GDM1 (cell line): Measurements from ENCODE around the gene MMP17.
"Not testable (repeated sequence)": the region's sequence is repeated elsewhere in the genome, so short reads cannot be mapped to it uniquely, and the experiment has no call there.

Experiments used
- DNase-seq: peaks from one replicate; lab custom pipeline; 2025; lab: John Stamatoyannopoulos, UW

MMP17 gene

DNA sequence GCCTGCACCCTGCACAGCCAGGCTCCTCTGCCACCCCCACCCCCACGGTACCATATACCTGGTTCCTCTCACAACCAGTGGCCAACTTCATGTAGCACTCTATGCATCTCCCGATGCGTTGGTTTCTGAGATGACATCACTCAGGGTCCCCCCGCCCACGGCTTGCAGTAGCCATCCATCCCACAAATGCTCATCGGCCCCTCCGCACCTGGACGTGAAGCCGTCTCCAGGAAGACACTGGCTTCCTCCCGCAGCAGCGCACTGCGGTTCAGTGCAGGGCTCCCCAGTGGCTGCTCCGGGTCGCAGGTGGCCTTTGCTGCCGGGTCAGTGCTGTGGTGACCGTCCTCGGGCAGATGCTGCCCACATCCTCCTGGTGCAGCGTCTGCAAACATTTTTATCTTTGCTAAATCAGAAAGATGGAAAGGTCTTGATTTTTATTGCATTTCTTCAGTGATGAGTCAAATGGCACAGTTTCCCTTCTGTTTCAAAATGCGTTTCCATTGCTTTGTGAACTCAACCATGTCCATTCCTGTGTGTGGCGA, 27.5 kb upstream of the MMP17 start:
- no peak for DNase-seq

DNA sequence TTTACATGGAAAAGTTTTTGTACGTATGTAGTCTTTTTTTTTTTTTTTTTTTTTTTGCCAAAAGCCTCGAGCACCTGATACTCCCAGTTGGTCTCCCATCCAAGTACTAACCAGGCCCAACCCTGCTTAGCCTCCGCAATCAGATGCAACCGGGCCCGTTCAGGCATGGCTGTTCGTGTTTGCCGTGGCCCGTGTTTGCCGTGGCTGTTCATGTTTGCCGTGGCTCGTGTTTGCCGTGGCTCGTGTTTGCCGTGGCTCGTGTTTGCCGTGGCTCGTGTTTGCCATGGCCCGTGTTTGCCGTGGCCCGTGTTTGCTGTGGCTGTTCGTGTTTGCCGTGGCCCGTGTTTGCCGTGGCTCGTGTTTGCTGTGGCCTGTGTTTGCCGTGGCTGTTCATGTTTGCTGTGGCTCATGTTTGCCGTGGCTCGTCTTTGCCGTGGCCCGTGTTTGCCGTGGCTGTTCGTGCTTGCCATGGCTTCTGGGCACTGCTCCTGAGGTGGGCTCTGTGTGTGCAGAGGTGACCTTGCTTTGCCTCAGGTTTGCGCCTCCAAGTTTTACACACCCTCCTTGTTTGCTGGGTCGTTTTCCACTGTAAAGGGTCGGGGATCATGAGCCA, 26.8 kb upstream of the MMP17 start:
- DNase-seq = no peak

DNA sequence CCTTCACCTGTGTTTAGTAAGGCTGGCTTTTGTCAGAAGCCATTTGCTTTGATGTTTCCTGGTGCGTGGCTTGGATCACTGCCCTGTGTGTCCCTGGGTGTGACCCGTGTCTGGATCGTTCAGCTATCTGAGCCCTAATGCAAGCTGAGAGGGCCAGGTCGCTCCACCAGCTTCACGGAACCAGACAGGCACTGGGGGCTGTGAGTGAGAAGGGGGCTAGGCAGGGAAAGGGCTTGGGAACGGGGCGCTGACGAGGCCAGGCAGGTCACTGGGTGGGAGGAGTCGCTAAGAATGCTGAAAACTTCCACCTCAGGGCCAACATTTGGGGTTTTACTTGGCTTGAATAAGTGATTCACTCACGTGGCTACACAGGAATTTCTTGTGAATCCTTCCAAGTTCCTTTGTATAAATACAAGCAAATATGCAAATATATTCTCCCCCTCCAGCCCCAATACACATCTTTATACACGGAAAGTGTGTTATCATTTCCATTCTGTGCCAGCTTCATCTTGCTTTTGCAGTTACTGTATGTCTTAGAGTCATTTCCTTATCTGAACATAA, 24.2 kb upstream of the MMP17 start:
- DNase-seq = no peak

DNA sequence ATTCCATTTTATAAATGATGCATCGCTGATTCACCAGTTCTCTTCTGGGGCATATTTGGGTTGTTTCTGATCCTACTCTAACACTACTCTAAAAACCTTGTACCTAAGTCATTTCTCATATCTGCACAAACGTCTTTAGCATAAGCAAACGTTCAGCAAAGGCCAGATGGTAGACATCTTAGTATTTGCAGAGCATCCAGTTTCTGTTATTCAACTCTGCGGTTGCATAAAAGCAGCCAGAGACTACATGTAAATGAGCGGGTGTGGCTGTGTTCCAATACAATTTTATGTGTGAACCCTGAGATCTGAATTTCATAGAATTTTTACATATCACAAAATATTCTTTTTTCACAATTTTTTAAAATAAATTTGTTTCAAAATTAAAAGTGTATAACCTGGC, 22.8 kb upstream of the MMP17 start:
- DNase-seq = no peak

DNA sequence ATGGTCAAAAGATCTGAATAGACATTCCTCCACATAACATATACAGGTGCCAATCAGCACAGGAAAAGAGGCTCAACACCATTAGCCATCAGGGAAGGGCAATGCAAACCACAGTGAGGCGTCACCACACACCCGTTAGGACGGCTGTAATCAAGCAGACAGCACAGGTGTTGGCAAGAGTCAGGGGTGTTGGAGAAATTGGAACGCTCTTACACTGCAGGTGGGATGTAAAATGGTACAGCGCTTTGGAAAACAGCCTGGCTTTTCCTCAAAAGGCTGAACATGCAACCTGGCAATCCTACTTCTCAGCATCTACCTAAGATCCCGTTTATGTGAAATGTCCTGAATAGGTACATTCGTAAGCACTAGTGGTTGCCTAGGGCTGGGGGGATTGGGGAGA, 21.5 kb upstream of the MMP17 start:
- no peak for DNase-seq

DNA sequence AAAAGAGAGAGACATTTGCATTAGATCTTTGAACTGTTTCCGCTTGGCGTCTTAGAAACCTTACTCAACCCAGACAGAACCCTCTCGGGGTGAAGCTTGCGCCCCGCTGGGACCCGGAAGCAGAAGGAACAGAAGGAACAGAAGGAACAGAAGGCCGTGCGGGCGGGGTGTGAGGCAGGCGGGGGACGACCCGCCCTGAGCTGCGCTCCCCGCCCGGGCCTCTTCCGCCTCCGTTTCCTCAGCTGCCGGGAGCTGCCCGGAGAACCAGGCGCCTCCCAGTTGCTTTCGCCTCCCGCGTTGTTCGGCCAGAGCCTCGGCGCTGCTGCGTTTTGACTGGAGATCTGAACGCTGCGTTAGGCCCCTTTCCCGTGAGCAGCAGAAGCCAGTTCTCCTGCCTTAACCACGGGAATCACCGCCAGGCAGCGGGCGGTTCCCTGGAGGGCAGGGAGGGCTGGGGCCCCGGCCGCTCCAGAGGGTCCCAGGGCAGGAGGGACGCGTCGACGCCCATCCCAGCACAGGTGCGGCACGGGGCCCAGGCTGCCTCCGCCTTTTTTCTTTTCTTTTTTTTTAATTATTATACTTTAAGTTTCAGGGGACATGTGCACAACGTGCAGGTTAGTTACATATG, 19.3 kb upstream of the MMP17 start:
- DNase-seq = no peak

DNA sequence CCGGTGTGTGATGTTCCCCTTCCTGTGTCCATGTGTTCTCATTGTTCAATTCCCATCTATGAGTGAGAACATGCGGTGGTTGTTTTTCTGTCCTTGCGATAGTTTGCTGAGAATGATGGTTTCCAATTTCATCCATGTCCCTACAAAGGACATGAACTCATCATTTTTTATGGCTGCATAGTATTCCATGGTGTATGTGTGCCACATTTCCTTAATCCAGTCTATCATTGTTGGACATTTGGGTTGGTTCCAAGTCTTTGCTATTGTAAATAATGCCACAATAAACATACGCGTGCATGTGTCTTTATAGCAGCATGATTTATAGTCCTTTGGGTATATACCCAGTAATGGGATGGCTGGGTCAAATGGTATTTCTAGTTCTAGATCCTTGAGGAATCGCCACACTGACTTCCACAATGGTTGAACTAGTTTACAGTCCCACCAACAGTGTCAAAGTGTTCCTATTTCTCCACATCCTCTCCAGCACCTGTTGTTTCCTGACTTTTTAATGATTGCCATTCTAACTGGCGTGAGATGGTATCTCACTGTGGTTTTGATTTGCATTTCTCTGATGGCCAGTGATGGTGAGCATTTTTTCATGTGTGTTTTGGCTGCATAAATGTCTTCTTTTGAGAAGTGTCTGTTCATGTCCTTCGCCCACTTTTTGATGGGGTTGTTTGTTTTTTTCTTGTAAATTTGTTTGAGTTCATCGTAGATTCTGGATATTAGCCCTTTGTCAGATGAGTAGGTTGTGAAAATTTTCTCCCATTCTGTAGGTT, 18.5 kb upstream of the MMP17 start:
- DNase-seq = not testable (repeated sequence)

DNA sequence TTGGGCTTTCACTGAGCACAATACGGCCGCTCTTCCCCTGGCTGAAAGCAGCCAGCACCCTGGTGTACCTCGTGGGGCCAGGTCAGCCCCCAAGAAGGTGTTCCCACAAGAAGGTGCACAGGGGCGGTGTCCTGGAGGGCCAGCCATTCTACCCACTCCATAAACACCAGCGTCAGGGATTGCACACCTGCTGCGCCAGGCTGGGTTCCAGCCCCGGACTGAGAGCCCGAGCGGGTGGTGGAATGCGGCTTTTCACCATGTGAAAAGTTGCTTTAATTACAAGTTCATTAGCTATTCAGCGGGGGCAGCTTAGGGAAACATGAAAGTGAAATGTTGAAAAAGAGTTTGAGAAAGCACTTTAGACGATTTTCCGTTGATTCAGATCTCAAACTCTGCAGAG, 17.5 kb upstream of the MMP17 start:
- DNase-seq = no peak

DNA sequence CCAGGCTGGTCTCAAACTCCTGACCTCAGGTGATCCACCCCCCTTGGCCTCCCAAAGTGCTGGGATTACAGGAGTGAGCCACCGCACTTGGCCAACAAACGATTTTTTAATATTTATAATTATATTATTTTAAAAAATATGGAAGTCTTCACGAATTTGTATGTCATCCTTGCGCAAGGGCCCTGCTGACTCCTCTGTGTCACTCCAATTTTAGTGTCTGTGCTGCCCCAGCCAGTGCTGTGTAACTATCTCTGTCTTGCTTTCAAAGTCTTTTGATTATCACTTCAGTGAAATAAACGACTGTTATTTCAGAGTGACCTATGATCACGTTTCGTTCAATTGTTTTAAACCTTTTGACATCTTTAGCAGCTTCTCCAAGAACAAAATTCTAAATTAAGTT, 13.1 kb upstream of the MMP17 start:
- no peak for DNase-seq

DNA sequence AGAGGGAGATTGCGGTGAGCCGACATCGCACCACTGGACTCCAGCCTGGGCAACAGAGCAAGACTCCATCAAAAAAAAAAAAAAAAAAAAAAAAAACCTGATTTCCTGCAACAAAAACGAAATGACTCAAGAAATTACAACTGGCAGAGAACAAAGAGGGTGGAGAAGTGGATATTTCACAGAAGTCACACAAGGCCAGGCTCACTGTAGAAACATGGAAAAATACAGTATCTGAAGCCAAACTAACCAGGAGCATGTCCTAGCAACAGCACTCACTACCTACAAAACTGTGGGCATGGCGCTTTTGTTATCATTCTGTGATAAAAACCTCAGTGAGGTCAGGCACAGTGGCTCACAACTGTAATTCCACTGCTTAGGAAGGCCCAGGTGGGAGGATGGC, 11.7 kb upstream of the MMP17 start:
- DNase-seq = no peak

DNA sequence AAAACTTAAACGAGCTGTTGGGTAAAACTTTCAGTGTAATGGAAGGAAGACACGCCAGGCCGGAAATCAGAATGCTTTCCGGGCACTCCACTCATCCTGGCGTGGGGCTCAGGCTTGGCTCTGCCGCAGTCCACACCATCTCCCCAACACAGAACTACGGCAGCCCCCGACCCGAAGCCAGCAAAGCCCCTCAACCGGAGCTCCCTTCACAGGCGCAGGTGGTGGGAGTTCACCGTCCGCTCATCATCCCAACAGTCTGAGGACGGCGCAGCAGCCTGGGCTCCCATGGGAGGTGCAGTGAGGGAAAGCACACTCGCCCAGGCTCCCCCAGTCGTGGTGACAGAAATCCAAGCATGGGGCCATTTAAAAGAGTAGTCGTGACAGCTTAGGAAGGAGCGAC, 11.0 kb upstream of the MMP17 start:
- no peak for DNase-seq

DNA sequence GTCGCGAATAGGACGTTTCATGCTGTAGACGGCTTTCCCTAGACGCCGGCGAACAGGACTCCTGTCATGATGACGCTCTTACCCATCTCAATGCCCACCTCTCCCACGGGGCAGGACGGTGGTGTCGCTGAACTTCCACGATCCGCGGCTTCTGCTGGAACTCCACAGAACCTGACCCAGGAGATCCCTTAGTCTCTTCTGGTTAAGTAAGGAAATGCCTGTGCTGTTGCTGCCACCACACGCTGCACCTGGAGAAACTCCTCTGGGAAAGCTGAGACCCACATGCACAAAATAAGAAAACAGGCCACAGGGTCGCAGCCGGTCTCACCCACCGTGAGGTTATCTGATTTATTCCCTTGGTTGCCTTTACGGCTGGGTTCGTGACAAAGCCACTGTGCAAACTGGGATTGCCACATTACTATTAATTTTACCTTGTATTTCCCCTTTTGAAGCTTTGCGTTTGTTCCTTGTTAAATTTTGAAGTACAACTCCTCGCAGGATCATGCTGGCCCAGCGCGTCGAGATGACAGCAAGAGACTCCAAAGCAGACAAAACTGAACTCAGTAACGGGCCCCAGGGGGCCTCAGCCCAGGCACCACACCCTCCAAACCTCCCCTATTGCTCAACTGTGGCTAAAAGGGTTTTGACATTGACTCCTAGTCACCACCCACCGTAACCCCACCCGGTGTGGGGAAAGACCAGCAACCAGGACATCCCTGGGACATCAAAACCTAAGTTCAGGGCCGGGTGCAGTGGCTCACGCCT, 9.2 kb upstream of the MMP17 start:
- no peak for DNase-seq

DNA sequence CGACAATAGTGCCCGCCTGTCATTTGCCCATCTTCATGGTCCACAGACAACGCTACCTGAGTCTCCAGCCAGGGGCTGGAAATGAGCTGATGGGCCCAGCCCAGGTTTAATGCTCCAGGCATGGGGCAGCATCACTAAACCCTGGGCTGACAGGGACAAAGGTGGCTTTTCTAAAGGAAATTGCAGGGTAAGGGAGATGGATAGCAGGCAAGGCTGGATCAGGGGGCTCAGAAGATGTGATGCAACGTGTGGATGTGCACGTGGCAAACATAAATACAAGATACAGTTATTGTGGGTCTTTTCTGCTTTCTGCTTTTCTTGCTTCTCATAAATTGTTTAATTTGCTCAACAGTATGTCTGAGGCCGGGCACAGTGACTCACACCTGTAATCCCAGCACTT, 3.7 kb upstream of the MMP17 start:
- no peak for DNase-seq

DNA sequence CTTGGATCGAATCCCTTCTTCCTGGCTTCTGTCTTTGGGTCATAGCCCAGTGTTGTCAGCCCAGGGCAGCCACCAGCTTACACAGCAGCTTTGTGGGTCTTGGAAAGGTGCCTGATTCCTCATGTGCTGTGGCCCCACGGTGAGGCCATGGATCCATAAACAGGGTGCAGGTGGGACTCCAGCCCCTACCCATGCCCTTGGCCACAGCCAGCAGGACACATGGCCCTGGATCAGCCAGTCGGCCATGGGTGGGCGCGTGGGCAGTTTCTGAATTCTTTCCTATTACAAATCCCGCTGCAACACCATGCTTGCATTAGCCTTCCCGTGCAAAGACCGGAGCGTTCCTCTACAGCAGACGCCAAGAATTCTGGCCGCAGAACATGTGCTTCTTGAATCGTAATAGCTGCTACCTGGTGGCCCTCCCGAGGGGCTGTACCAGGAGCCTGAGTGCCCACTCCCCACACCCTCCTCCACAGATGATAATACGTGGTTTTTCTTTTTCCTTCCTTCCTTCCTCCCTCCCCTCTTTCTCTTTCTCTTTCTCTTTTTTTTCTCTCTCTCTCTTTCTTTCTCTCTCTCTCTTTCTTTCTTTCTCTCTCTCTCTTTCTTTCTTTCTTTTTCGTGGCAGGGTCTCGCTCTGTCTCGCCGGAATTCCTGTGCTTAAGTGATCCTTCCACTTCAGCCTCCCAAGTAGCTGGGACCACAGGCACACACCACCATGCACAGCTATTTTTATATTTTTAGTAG, 2.9 kb upstream of the MMP17 start:
- DNase-seq = no peak

DNA sequence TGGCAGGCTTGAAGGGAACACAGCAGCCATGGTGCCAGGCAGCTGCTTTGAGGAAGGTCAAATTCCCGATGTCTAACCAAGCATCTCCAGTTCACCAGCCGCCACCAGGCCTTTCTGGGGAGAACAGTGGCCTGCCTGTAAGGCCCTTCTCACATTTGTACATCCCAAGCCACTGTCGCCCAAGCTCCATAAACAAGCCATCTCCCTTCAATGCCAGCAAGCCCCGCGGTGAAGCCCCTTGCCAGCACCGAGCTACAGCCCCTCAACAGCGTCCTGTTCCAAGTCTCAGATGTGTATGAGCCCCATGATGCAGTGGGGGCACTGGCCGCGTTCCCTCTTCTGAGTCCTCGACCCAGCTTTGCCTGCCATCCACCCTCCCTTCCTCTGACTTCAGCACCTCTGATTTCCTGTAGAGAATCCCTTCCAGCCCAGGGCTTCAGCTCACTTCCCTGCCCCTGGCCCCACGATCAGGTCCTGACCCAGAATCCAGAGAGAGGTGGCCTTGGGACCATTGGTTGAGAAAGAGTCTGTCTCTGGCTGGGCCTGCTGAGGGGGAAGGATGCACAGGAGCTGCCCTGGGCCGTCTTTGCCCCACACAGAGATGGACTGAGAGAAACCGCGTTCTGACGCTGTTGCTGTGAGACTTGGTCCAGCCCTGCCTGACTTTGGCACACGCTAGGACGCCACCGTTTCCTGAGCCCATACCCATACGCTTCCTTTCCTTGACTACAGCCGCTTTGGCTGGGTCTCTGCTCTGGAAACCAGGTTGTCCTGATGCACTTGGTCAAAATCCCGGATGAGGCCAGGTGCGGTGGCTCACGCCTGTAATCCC, 1.9 kb upstream of the MMP17 start:
- no peak for DNase-seq

DNA sequence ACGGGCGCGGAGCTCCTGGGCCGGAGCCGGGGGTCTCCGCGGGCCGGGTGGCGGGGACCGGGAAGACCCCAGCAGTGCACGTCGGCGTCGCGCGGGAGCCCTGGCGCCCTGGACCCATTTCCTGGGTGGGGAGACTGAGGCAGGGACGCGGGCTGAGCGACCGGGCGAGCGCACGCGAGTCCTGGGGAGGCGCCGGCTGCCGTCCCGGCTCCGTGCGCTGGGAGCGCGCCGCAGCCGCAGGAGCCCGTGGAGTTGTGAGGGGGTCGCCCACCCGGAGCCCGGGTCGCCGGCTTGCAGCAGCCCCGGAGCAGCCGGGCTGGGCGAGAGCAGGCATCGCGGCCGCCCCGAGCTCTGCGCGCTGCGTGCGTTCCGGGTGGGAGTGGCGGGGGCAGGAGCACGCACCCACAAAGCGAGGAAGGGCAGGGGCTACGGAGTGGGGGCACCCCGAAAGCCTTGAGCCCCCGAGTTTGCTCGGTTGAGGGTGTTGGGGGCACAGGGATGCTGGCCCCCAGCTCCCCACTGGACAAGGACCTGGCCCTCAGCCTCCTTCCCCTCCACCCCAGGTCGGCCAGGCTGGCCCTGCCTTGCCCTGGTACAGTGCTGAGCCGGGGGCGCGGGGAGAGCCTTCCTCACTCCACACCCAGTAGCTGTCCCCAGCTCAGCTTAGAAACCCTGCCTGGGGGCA, 620 bp downstream of the MMP17 start:
- no peak for DNase-seq

DNA sequence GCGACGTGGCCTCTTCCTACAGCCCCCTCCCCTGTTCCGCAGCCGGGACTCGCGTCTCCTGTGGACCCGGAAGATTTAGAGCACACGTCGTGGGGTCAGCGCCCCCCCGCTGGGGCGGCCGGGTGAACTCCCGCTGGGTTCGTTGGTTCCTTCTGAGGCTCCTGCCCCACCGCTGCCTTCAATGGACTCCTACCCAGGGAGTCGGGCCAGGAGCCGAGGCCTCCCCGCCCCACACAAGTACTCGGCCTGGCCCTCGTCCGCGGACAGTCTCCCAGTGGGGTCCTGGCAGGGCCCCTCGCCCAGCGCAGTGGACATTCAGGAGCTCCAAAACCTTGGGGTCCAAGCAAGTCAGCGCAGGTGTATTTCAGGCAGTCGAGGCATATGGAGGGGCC, 1.2 kb downstream of the MMP17 start:
- DNase-seq = no peak

DNA sequence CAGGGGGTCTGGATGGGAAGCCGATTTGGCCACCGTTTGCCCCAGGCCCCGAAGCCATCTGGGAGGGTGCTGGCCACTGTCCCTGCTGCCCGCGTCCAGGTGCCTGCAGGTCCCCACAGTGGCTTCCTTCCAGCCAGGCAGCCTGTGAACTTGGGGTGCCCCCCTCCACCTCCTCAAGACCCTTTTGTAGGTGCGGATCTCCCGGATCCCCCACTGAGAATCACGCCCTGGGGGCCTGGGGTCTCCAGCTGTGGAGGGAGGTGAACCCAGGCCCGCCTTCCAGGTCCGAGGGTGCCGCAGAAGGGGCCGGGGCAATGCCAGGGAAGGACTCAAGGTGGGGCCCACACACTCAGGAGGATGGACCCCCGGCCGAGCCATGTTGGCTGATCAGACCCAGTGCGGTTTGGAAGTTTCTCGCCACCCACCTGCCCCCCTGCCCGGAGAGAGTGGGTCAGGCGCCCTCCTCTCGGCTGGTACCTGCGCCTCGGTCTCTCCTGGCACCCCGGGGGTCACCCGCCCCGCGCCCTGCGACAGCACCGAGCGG, 1.7 kb downstream of the MMP17 start:
- DNase-seq = no peak

DNA sequence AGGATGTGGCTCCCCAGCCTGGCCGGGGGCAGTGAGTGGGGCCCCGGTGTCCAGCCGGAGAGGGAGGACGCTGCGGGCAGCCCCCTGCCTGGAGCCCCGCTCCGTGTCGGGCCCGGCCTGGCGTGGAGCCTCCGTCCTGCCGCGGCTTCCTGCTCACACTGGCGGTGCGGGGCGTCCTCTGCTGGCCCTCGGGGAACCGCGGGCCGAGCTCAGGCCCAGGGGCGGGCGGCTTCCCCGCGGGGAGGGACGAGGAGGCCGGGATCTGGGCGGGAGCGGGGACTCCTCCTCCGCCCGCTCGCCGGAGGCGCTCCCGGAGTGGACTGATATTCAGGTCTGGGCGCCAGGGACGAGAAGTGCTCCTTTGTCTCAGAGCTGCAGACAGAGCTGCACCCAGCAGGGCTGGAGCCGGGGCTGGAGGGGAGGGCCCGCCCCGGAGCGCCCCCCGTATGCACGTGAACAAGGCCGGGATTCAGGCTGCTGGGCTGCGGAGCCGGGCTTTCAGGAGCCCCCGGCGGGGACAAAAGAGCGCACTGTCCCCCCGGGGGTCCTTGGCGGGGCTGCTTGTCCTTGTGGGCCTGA, 2.2 kb downstream of the MMP17 start:
- no peak for DNase-seq
